Psoas muscle (tissue), 8 donors: Measurements from ENCODE around the gene LZTFL1. TPM values are rescaled to one million over a fixed set of nuclear protein-coding genes. Genes with fewer than 3 reads are reported as not detected.

Experiments used
- ATAC-seq, 4 donors: fragments of 200-7000 bp; cut with Tn5 transposase; one replicate each; pipeline ENCODE4 v1.9.1; 2020; ENCODE audit warnings: moderate library complexity in 3 of 4, mild to moderate bottlenecking in 2 of 4
- DNase-seq, 2 donors: peaks; one replicate each; pipeline ENCODE4 v3.0.0-alpha.2; 2020
- H3K27ac ChIP-seq: fragments of 200-600 bp; one replicate; pipeline ENCODE4 v1.8.0; 2022
- H3K27me3 ChIP-seq, 3 donors: fragments of 200-600 bp in 1 of 3; one replicate each; pipeline versions ENCODE4 v1.6.1 to v1.8.0; 2013 to 2022; ENCODE audit warnings: low read length in 2 of 3, mild to moderate bottlenecking in 2 of 3, moderate library complexity in 1 of 3; ENCODE audit not compliant: insufficient read depth in 3 of 3
- H3K36me3 ChIP-seq, 2 donors: fragments of 200-600 bp in 1 of 2; one replicate each; pipeline versions ENCODE4 v1.6.1 to v1.8.0; 2013 to 2022; ENCODE audit warnings: low read depth in 1 of 2, mild to moderate bottlenecking in 1 of 2, moderate library complexity in 1 of 2; ENCODE audit not compliant: insufficient read depth in 1 of 2
- H3K4me1 ChIP-seq: fragments of 200-600 bp; one replicate; pipeline ENCODE4 v1.8.0; 2022
- H3K4me3 ChIP-seq: fragments of 200-600 bp; one replicate; pipeline ENCODE4 v1.8.0; 2022; ENCODE audit warnings: mild to moderate bottlenecking
- H3K9me3 ChIP-seq: fragments of 200-600 bp; one replicate; pipeline ENCODE4 v1.8.0; 2022
- WGBS, 3 donors: extraction: QIAGEN DNeasy Blood & Tissue Kit; methylation state at CpG; one replicate each; pipeline versions ENCODE4 v1.1.6 to v1.1.7; 2013; 5-methylcytosine and 5-hydroxymethylcytosine counted together
- intact Hi-C, 2 donors: fragments of 100-400 bp; cut with DNase I; formaldehyde crosslinking; loops; one replicate each; pipeline versions ENCODE4 v1.11.0 to v1.14.2; 2022
- polyA plus RNA-seq, 3 donors: library from polyadenylated mRNA; stranded (reverse); fragments of 200-250 nt; gene quantifications; one replicate each; pipeline ENCODE4 v1.2.3, GENCODE V29; 2013
- total RNA-seq, 4 donors: library from RNA; stranded (reverse); fragmentation: NEBNext Ultra II Directional in 2 of 4; extraction: Animal tissue kit (Norgen Biotek cat#: 25700) in 2 of 4; gene quantifications; one replicate each; pipeline versions ENCODE4 v1.2.1 to v1.2.4, GENCODE V29; 2021 to 2023
- TF ChIP-seq, protein P1 (sequence below): fragments of 200-600 bp; IDR thresholded peaks from one replicate; pipeline ENCODE4 v1.8.0; 2022; ENCODE audit warnings: antibody characterized with exemption
- donor health status: healthy with polysubstance abuse.
- donor health status: DM: no; HTN: no; CAD: no; lungs with moderate emphysema.
- donor health status: Bipolar disorder and iron deficiency.
- donor health status: healthy.
- donor health status: DM: yes; HTN: yes; CAD: no.
- donor health status: DM: no; HTN: no; CAD: no.
- donor health status: DM: no; HTN: no; CAD: no.
- donor health status: DM: yes; HTN: yes; CAD: no.

LZTFL1 gene
- total and polyA plus RNA-seq, 7 donors = 3.1 to 15.9 (median 5.3) TPM

DNA sequence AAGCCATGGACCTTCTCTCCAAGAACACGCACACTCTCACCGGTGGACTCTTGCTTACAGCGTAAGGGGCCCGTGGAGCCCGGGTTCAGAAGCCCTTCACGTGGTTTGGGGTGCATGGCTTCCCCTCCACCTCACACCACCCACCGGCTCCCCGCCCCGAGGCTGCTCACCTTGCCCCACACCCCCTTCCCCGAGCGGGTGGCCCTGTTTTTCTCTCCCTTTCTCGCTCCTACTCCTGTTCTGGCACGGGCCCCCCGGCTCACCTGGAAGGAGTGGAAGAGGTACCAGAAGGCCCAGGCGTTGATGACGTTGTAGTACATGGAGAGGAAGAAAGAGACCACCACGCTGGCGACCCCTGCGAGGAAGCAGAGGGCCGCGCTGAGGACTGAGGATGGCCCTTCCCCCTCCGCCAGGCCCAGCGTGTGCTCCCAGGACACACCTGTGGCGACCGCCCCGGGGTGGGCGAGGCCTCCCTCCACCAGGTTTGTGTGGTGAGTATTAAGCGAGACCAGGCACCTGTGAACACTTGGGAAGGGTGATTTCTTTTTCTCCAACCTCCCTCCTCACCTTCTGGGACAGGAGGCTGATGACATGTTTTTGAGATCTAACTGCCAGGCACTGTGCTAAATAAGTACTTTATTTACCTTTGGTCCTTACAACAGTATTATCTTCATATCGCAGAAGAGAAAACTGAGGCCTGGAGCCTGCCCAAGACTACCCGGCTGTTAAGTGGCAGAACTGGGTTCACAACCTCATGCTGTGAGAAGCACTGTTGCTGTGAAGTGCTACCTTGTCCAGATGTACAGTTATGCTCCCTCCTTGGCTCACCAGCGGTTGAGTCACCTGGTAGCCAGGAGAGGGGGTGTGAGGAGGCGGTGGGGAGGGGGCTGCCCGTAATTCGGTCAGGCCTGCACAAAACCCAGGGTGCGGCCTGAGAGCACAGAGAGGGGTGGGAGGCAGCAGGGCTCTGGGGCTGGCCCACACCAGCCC is 61.9 kb downstream of the LZTFL1 start:
- DNase-seq (no peak), ATAC-seq (no peak)
- TF ChIP-seq, protein P1, sequence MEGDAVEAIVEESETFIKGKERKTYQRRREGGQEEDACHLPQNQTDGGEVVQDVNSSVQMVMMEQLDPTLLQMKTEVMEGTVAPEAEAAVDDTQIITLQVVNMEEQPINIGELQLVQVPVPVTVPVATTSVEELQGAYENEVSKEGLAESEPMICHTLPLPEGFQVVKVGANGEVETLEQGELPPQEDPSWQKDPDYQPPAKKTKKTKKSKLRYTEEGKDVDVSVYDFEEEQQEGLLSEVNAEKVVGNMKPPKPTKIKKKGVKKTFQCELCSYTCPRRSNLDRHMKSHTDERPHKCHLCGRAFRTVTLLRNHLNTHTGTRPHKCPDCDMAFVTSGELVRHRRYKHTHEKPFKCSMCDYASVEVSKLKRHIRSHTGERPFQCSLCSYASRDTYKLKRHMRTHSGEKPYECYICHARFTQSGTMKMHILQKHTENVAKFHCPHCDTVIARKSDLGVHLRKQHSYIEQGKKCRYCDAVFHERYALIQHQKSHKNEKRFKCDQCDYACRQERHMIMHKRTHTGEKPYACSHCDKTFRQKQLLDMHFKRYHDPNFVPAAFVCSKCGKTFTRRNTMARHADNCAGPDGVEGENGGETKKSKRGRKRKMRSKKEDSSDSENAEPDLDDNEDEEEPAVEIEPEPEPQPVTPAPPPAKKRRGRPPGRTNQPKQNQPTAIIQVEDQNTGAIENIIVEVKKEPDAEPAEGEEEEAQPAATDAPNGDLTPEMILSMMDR = no peak
- no peak overlapping the region for H3K27ac ChIP-seq
- intact Hi-C loops = no loop called here
- WGBS, 3 donors = 89 to 97% (median 91%) methylated on average over 33 to 35 of the region's 35 CpGs
- no peaks in the 10 kb centered on the region for H3K27me3 ChIP-seq
- H3K9me3 ChIP-seq = no peaks in the 10 kb centered on the region
- H3K36me3 ChIP-seq = no peaks in the 10 kb centered on the region
- no peak overlapping the region for H3K4me3 ChIP-seq
- H3K4me1 ChIP-seq = no peaks in the 10 kb centered on the region

DNA sequence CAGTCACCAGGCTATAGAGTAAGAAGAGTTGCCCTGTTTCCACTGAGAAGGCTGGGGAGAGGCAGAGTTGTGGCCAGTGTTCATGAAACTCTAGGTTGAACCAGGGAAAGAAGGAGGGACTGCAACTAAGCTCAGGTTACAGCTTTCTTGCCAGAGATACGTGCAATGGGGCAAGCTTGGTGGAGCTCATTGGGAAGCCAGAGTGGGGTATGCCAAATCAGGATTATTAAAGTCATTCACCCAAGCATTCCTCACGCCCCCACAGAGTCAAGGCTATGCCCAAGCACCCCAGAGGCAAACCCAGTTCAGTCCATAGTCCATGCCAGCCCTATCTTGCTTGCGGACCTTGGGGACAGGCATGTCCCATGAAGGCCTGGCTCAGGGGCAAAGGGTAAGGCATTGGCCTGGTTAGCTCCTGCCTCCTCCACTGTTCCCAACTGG is 63.1 kb downstream of the LZTFL1 start:
- DNase-seq (no peak), ATAC-seq (peak; percentile 25 to 65 (median 40))
- no peaks in the 10 kb centered on the region for H3K27me3 ChIP-seq
- intact Hi-C loops = no loop called here
- H3K27ac ChIP-seq = no peak overlapping the region
- WGBS, 3 donors = 45 to 49% (median 46%) methylated on average over 3 of the region's 3 CpGs
- H3K9me3 ChIP-seq = no peaks in the 10 kb centered on the region
- TF ChIP-seq, protein P1 = no peak
- H3K4me1 ChIP-seq = no peaks in the 10 kb centered on the region
- no peaks in the 10 kb centered on the region for H3K36me3 ChIP-seq
- no peak overlapping the region for H3K4me3 ChIP-seq

DNA sequence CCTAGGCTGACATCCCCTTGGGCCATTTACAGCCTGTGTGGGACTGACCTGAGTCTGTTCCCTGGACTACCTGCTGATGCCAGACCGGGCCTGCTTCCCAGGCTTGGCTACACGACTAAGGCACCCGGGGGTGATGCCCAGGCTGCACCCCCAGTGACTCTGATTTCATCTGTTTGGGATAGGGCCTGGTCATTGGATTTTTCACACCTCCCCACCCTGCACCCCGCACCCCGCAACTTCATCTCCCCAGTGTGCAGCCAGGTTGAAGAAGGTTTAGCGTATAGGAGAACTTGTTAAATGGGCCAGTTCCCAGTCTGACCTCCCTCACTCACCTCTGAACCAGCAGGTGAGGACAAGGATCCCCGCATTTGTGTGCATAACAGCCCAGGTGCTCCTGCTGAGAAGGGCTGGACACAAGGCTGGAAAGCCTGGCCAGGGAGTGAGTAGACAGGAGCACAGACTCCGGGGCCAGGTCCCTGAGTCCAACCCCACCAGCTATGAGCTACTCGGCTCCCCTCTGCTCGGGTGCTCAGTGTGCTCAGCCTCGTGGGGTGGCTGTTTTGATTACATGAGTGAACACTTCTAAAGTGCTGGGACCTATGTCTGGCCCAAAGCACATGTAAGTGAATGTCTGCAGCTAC is 64.1 kb downstream of the LZTFL1 start:
- no peak overlapping the region for H3K4me3 ChIP-seq
- intact Hi-C loops = no loop called here
- H3K27ac ChIP-seq = no peak overlapping the region
- H3K36me3 ChIP-seq = no peaks in the 10 kb centered on the region
- H3K9me3 ChIP-seq = no peaks in the 10 kb centered on the region
- H3K27me3 ChIP-seq = no peaks in the 10 kb centered on the region
- ATAC-seq (no peak), DNase-seq (no peak)
- no peaks in the 10 kb centered on the region for H3K4me1 ChIP-seq
- WGBS, 3 donors = 82 to 83% (median 83%) methylated on average over 11 of the region's 11 CpGs
- TF ChIP-seq, protein P1 = no peak

DNA sequence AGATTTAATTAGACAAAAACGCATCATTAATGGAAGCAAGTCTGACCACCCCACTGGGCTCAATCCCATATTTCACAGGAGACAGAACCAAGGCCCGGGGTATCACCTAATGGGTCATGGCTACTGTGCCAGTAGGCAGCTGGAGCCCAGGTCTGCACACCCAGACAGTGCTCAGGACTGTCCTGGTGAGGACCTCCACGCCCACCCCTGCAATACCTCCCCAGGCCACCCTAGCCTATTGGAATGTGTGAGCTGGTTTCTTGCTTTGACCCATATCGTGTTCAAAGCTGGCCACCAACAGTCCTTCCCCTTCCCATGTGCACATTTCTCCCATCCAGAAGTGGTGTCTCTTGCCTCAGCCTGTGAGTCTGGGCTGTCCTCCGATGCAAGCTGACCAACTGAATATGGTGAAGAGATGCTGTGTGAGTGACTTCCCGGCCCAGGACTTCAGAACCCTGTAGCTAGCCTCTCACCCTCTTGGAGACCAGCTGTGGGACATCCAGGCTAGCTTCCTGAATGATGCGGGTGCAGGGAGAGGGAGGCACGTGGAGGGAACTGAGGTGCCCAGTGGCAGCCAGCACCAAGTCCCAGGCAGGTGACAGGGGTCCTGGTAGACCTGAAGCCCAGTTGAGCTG is 64.7 kb downstream of the LZTFL1 start:
- no peak for DNase-seq
- WGBS, 3 donors = 83 to 89% (median 88%) methylated on average over 8 of the region's 8 CpGs
- no peak for ATAC-seq
- no peaks in the 10 kb centered on the region for H3K4me1 ChIP-seq
- no peaks in the 10 kb centered on the region for H3K27me3 ChIP-seq
- TF ChIP-seq, protein P1 = no peak
- intact Hi-C loops = no loop called here
- H3K27ac ChIP-seq = no peak overlapping the region
- no peaks in the 10 kb centered on the region for H3K36me3 ChIP-seq
- no peaks in the 10 kb centered on the region for H3K9me3 ChIP-seq
- H3K4me3 ChIP-seq = no peak overlapping the region
